HepG2 (cell line): ENCODE data around the gene PAK1. TPM values are rescaled to one million over a fixed set of nuclear protein-coding genes. Genes with fewer than 3 reads are reported as not detected.

Experiments used
- GATA4 ChIP-seq: sonication (generic); IDR thresholded peaks from 2 replicates; pipeline ENCODE4 v1.6.1; 2016; ENCODE audit warnings: antibody characterized with exemption, low read depth, borderline replicate concordance
- GLI4 ChIP-seq: sonication (generic); formaldehyde crosslinking; IDR thresholded peaks from 2 replicates; pipeline ENCODE4 v1.5.1; 2020; ENCODE audit warnings: missing genetic modification reagents, mild to moderate bottlenecking, moderate library complexity, borderline replicate concordance
- HOXD1 ChIP-seq: sonication (generic); formaldehyde crosslinking; IDR thresholded peaks from 2 replicates; pipeline ENCODE4 v1.5.0; 2020; ENCODE audit warnings: missing genetic modification reagents
- ISX ChIP-seq: sonication (generic); formaldehyde crosslinking; conservative IDR thresholded peaks from 2 replicates; pipeline ENCODE4 v1.5.0; 2020; ENCODE audit warnings: missing genetic modification reagents
- KLF9 ChIP-seq: IDR thresholded peaks from 2 replicates; pipeline ENCODE4 v1.6.1; 2016; ENCODE audit warnings: low read depth
- NFE2 ChIP-seq: sonication (generic); formaldehyde crosslinking; IDR thresholded peaks from 2 replicates; pipeline ENCODE4 v1.4.0; 2020; ENCODE audit warnings: missing genetic modification reagents
- NR1H2 ChIP-seq: sonication (generic); formaldehyde crosslinking; IDR thresholded peaks from 2 replicates; pipeline ENCODE4 v1.8.1; 2022; ENCODE audit warnings: low read depth, missing genetic modification reagents, borderline replicate concordance
- NR2F1 ChIP-seq, 2 experiments: fragments of 450-650 bp in 1 of 2; formaldehyde crosslinking in 1 of 2; IDR thresholded peaks; 2 replicates each; pipeline versions ENCODE4 v1.5.0 to v1.6.1; 2016 to 2020; ENCODE audit warnings: mild to moderate bottlenecking in 1 of 2, missing compliant biosample characterization in 1 of 2, missing genetic modification reagents in 1 of 2, moderate library complexity in 1 of 2
- PHF8 ChIP-seq: sonication (generic); formaldehyde crosslinking; IDR thresholded peaks from 2 replicates; pipeline ENCODE4 v1.5.0; 2020; ENCODE audit warnings: missing genetic modification reagents
- SAP130 ChIP-seq: IDR thresholded peaks from 2 replicates; pipeline ENCODE4 v1.6.1; 2016; ENCODE audit warnings: low read depth
- ZBTB20 ChIP-seq: sonication (generic); formaldehyde crosslinking; IDR thresholded peaks from 2 replicates; pipeline ENCODE4 v1.8.1; 2023; ENCODE audit warnings: missing genetic modification reagents, low read depth, mild to moderate bottlenecking, borderline replicate concordance
- ZFYVE20 ChIP-seq: sonication (generic); formaldehyde crosslinking; IDR thresholded peaks from 2 replicates; pipeline ENCODE4 v1.8.0; 2023; ENCODE audit warnings: low read depth, mild to moderate bottlenecking, moderate library complexity, missing genetic modification reagents, borderline replicate concordance
- ZNF343 ChIP-seq: sonication (generic); formaldehyde crosslinking; IDR thresholded peaks from 2 replicates; pipeline ENCODE4 v1.4.0; 2020; ENCODE audit warnings: mild to moderate bottlenecking, missing genetic modification reagents
- ZNF562 ChIP-seq: sonication (generic); formaldehyde crosslinking; IDR thresholded peaks from 2 replicates; pipeline ENCODE4 v1.8.0; 2022; ENCODE audit warnings: missing genetic modification reagents, borderline replicate concordance
- ZNF883 ChIP-seq: sonication (generic); formaldehyde crosslinking; IDR thresholded peaks from 2 replicates; pipeline ENCODE4 v1.5.1; 2020; ENCODE audit warnings: mild to moderate bottlenecking, missing genetic modification reagents; ENCODE audit errors: not compliant biosample characterization
- ZSCAN25 ChIP-seq: sonication (generic); formaldehyde crosslinking; IDR thresholded peaks from 2 replicates; pipeline ENCODE4 v1.8.0; 2022; ENCODE audit warnings: mild to moderate bottlenecking, missing genetic modification reagents
- polyA plus RNA-seq, 8 experiments: library from polyadenylated mRNA; depleted of rRNA in 3 of 8; stranded (reverse) in 7 of 8; unstranded in 1 of 8; fragments of >200 nt; fragmentation: Illumina TruSeq in 4 of 8; extraction: Trizol in 4 of 8; gene quantifications; 2 replicates each; pipeline versions ENCODE4 v1.2.1 to v1.2.3, GENCODE V29; 2011 to 2016; ENCODE audit warnings: low read depth in 4 of 8, missing spikeins in 1 of 8, mixed read lengths in 1 of 8; ENCODE audit not compliant: insufficient read depth in 1 of 8
- total RNA-seq, 5 experiments: library from RNA; depleted of rRNA; stranded (reverse); fragments of >200 nt; fragmentation: Illumina TruSeq; extraction: Trizol; gene quantifications; 2 replicates each; pipeline ENCODE4 v1.2.3, GENCODE V29; 2016; ENCODE audit warnings: low read depth in 1 of 5
- TF ChIP-seq, protein P1 (sequence below), 2 experiments: sonication (generic) in 1 of 2; formaldehyde crosslinking in 1 of 2; IDR thresholded peaks; 2 replicates each; pipeline versions ENCODE4 v1.6.1 to v1.9.0; 2014 to 2022; ENCODE audit warnings: antibody characterized with exemption in 1 of 2, borderline replicate concordance in 1 of 2, inconsistent platforms in 1 of 2, low read depth in 1 of 2, missing genetic modification reagents in 1 of 2
- TF ChIP-seq, protein P2 (sequence below): IDR thresholded peaks from 2 replicates; pipeline ENCODE4 v1.6.1; 2016; ENCODE audit warnings: low read depth, borderline replicate concordance
- TF ChIP-seq, protein P3 (sequence below): conservative IDR thresholded peaks from 2 replicates; pipeline ENCODE4 v1.6.1; 2018; ENCODE audit warnings: missing genetic modification reagents
- TF ChIP-seq, protein P4 (sequence below): sonication (generic); formaldehyde crosslinking; IDR thresholded peaks from 2 replicates; pipeline ENCODE4 v1.5.0; 2020; ENCODE audit warnings: mild to moderate bottlenecking, low read depth, missing genetic modification reagents, borderline replicate concordance
- TF ChIP-seq, protein P5 (sequence below): sonication (generic); formaldehyde crosslinking; IDR thresholded peaks from 2 replicates; pipeline ENCODE4 v1.8.1; 2023; ENCODE audit warnings: mild to moderate bottlenecking, missing genetic modification reagents

The PAK1 gene
- total and polyA plus RNA-seq, 2 of the 13 experiments (the other 11 are each of a cell fraction or from before 2014, with no cell fraction given), result 1.5 to 4.3 TPM

DNA sequence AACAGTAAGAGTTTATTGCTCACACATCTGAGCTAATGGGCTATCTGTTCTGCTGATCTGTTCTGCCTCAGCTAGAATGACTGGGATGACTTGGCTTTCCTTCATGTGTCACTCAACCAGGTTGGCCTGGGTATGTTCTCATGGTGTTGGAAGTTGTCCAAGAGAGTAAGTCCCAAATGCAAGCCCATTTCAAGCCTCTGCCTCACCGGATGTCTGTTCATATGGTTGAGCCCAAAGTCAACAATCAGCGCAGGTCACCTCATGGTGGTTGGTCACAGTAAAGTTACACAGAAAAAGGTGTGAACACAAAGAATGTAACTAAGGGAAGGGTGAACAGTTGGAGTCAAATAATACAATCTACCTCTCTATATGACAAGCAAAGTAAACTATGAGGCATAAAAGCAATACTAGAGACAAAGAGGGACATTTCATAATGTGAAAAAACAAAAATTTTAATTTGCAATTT is 174.3 kb downstream of the PAK1 start (continued):
- TF ChIP-seq, protein P1, sequence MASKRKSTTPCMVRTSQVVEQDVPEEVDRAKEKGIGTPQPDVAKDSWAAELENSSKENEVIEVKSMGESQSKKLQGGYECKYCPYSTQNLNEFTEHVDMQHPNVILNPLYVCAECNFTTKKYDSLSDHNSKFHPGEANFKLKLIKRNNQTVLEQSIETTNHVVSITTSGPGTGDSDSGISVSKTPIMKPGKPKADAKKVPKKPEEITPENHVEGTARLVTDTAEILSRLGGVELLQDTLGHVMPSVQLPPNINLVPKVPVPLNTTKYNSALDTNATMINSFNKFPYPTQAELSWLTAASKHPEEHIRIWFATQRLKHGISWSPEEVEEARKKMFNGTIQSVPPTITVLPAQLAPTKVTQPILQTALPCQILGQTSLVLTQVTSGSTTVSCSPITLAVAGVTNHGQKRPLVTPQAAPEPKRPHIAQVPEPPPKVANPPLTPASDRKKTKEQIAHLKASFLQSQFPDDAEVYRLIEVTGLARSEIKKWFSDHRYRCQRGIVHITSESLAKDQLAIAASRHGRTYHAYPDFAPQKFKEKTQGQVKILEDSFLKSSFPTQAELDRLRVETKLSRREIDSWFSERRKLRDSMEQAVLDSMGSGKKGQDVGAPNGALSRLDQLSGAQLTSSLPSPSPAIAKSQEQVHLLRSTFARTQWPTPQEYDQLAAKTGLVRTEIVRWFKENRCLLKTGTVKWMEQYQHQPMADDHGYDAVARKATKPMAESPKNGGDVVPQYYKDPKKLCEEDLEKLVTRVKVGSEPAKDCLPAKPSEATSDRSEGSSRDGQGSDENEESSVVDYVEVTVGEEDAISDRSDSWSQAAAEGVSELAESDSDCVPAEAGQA (IDR thresholded peaks at IDR 0.05; ENCODE audit: low read depth), result no peak
- TF ChIP-seq, protein P1 (CRISPR knock-in tag; IDR thresholded peaks at IDR 0.05; ENCODE audit: borderline replicate concordance), result no peak
- no peak for TF ChIP-seq ZNF343 (CRISPR knock-in tag)
- TF ChIP-seq GLI4, result no peak
- TF ChIP-seq NR1H2 (CRISPR knock-in tag), result no peak
- no peak for TF ChIP-seq ZNF883 (CRISPR knock-in tag)
- TF ChIP-seq SAP130 (CRISPR knock-in tag), result peak; percentile 57
- TF ChIP-seq, protein P2, sequence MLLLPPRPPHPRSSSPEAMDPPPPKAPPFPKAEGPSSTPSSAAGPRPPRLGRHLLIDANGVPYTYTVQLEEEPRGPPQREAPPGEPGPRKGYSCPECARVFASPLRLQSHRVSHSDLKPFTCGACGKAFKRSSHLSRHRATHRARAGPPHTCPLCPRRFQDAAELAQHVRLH (CRISPR knock-in tag), result no peak
- TF ChIP-seq, protein P3, sequence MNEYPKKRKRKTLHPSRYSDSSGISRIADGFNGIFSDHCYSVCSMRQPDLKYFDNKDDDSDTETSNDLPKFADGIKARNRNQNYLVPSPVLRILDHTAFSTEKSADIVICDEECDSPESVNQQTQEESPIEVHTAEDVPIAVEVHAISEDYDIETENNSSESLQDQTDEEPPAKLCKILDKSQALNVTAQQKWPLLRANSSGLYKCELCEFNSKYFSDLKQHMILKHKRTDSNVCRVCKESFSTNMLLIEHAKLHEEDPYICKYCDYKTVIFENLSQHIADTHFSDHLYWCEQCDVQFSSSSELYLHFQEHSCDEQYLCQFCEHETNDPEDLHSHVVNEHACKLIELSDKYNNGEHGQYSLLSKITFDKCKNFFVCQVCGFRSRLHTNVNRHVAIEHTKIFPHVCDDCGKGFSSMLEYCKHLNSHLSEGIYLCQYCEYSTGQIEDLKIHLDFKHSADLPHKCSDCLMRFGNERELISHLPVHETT (CRISPR knock-in tag), result no peak
- TF ChIP-seq PHF8 (CRISPR knock-in tag), result no peak
- TF ChIP-seq, protein P4, sequence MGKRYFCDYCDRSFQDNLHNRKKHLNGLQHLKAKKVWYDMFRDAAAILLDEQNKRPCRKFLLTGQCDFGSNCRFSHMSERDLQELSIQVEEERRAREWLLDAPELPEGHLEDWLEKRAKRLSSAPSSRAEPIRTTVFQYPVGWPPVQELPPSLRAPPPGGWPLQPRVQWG (CRISPR knock-in tag), result no peak
- TF ChIP-seq GATA4, result no peak
- no peak for TF ChIP-seq ZFYVE20 (CRISPR knock-in tag)
- peak in 1 of 2 experiments; percentile 45; a peak in 2 of 4 replicates for TF ChIP-seq NR2F1 (CRISPR knock-in tag; IDR thresholded peaks at IDR 0.05)
- TF ChIP-seq HOXD1 (CRISPR knock-in tag), result no peak
- no peak for TF ChIP-seq ISX (CRISPR knock-in tag)
- peak; percentile 48; the same call in 1 of the 2 replicates for TF ChIP-seq ZBTB20 (CRISPR knock-in tag)
- no peak for TF ChIP-seq ZSCAN25 (CRISPR knock-in tag)
- TF ChIP-seq NFE2 (CRISPR knock-in tag), result peak; percentile 75; the same call in 1 of the 2 replicates
- TF ChIP-seq, protein P5, sequence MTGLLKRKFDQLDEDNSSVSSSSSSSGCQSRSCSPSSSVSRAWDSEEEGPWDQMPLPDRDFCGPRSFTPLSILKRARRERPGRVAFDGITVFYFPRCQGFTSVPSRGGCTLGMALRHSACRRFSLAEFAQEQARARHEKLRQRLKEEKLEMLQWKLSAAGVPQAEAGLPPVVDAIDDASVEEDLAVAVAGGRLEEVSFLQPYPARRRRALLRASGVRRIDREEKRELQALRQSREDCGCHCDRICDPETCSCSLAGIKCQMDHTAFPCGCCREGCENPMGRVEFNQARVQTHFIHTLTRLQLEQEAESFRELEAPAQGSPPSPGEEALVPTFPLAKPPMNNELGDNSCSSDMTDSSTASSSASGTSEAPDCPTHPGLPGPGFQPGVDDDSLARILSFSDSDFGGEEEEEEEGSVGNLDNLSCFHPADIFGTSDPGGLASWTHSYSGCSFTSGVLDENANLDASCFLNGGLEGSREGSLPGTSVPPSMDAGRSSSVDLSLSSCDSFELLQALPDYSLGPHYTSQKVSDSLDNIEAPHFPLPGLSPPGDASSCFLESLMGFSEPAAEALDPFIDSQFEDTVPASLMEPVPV (CRISPR knock-in tag), result no peak
- no peak for TF ChIP-seq ZNF562 (CRISPR knock-in tag)
- no peak for TF ChIP-seq KLF9 (CRISPR knock-in tag)
